GM23248 (cell line): Measurements from ENCODE around the gene SCAMP2. TPM values are rescaled to one million over a fixed set of nuclear protein-coding genes. Genes with fewer than 3 reads are reported as not detected.
A peak's percentile ranks its signal among the peaks of the same experiment; 100 is the strongest.
"Not testable (repeated sequence)": the region's sequence is repeated elsewhere in the genome, so short reads cannot be mapped to it uniquely, and the experiment has no call there.

ENCODE experiments used
- DNase-seq: peaks from one replicate; pipeline ENCODE4 v3.0.0-alpha.2; 2015
- H2AFZ ChIP-seq: fragments of 200-600 bp; sonication (generic); 2 replicates; pipeline ENCODE4 v1.6.1; 2016; ENCODE audit warnings: antibody characterized with exemption
- H3F3A ChIP-seq: fragments of 200-600 bp; sonication (generic); 2 replicates; pipeline ENCODE4 v1.6.1; 2016; ENCODE audit warnings: mild to moderate bottlenecking, antibody characterized with exemption, mixed run types; ENCODE audit not compliant: insufficient read depth
- H3K27ac ChIP-seq: fragments of 200-600 bp; sonication (generic); 2 replicates; pipeline ENCODE4 v1.5.1; 2016; ENCODE audit warnings: mild to moderate bottlenecking
- H3K27me3 ChIP-seq: fragments of 200-600 bp; sonication (generic); replicated peaks from 2 replicates; pipeline ENCODE4 v1.6.1; 2016; ENCODE audit warnings: mild to moderate bottlenecking; ENCODE audit not compliant: insufficient read depth
- H3K36me3 ChIP-seq: fragments of 200-600 bp; sonication (generic); 2 replicates; pipeline ENCODE4 v1.6.1; 2016; ENCODE audit warnings: low read depth, mild to moderate bottlenecking
- H3K4me1 ChIP-seq: fragments of 200-600 bp; sonication (generic); 2 replicates; pipeline ENCODE4 v1.6.1; 2016; ENCODE audit warnings: mild to moderate bottlenecking; ENCODE audit not compliant: insufficient read depth
- H3K4me2 ChIP-seq: fragments of 200-600 bp; sonication (generic); one replicate; pipeline ENCODE4 v1.6.1; 2016; ENCODE audit warnings: mild to moderate bottlenecking; ENCODE audit not compliant: unreplicated experiment
- H3K4me3 ChIP-seq: fragments of 200-600 bp; sonication (generic); 2 replicates; pipeline ENCODE4 v1.5.1; 2016; ENCODE audit warnings: mild to moderate bottlenecking
- H3K79me2 ChIP-seq: fragments of 200-600 bp; sonication (generic); 2 replicates; pipeline ENCODE4 v1.6.1; 2016; ENCODE audit warnings: mild to moderate bottlenecking; ENCODE audit not compliant: insufficient read depth
- H3K9ac ChIP-seq: fragments of 200-600 bp; sonication (generic); 2 replicates; pipeline ENCODE4 v1.6.1; 2016; ENCODE audit warnings: mild to moderate bottlenecking
- H3K9me2 ChIP-seq: fragments of 200-600 bp; sonication (generic); 2 replicates; pipeline ENCODE4 v1.6.1; 2016; ENCODE audit warnings: mixed run types, mild to moderate bottlenecking, moderate library complexity; ENCODE audit not compliant: insufficient read depth
- H3K9me3 ChIP-seq: fragments of 200-600 bp; sonication (generic); one replicate; pipeline ENCODE4 v1.6.1; 2017; ENCODE audit warnings: low read depth
- H4K20me1 ChIP-seq: fragments of 200-600 bp; sonication (generic); 2 replicates; pipeline ENCODE4 v1.6.0; 2016; ENCODE audit not compliant: insufficient read depth
- EZH2 ChIP-seq: fragments of 200-600 bp; sonication (generic); IDR thresholded peaks from 2 replicates; pipeline ENCODE4 v1.6.1; 2018; ENCODE audit warnings: antibody characterized with exemption, mild to moderate bottlenecking; ENCODE audit not compliant: insufficient read depth, poor library complexity, severe bottlenecking
- EZH2phosphoT487 ChIP-seq: fragments of 200-600 bp; sonication (generic); IDR thresholded peaks from 2 replicates; pipeline ENCODE4 v1.6.1; 2018; ENCODE audit warnings: antibody characterized with exemption, moderate library complexity, mild to moderate bottlenecking, low read depth; ENCODE audit not compliant: insufficient read depth
- WGBS, 2 experiments: methylation state at CpG; one replicate each; pipeline ENCODE4 v1.1.6; 2015 to 2017; ENCODE audit warnings: low lambda C conversion rate in 2 of 2, low coverage in 1 of 2; ENCODE audit errors: missing lambda C conversion rate in 2 of 2; 5-methylcytosine and 5-hydroxymethylcytosine counted together
- in situ Hi-C: fragments of 300-500 bp; cut with MboI; formaldehyde crosslinking; loops from 2 replicates; pipeline ENCODE4 v1.15.0; 2020
- polyA plus RNA-seq: library from polyadenylated mRNA; unstranded; fragments of >200 nt; fragmentation: Nextera tagmentation; extraction: Ambion mirVana; gene quantifications from 2 replicates; pipeline ENCODE4 v1.2.1, GENCODE V29; 2016
- total RNA-seq: library from RNA; depleted of rRNA; stranded (reverse); fragments of >200 nt; shearing (Covaris generic); gene quantifications from 2 replicates; pipeline ENCODE4 v1.2.3, GENCODE V29; 2014

The SCAMP2 gene
- total and polyA plus RNA-seq, 2 experiments from 2014 or later: 28.7 to 83.0 TPM

DNA sequence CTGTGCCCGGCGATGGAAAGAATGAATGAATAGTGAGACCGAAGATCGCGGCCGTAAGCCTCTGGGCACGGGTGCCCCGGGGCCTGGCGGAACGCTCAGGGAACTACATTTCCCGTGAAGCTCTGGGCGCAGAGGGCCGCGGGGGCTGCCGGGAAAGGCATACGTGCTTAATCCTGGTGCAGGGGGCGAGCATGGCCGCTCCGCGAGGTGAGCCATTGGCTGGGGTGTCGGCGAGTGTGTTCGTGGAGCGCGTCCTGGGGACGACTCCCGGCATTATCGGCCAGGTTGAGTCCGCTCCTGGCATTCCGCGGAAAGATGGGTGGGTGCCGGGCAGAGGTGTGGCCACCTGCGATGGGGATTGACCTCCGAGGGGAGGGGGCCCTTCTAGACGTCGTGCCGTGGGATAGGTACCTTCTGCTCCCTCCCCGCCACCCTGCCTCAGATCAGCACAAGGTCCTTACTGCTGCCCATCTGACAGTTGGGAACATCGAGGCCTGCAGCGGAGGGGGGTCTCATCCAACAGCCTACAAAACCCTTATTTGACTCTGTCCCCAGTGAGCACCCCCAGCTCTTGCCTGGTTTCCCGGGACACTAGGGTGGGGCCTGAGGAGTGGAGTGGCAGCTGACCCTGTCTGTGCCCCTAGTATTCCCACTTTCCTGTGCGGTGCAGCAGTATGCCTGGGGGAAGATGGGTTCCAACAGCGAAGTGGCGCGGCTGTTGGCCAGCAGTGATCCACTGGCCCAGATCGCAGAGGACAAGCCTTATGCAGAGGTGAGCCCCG lies 16.9 kb upstream of the SCAMP2 start, which contains the start of gene MPI:
Gene MPI, plus strand, starts transcription at position 160 of the 782 bp plus-strand sequence. Its CDS starts 32 bp downstream, at position 192.
- peak; percentile 95 for DNase-seq
- Histone ChIP-seq H3K27me3 (no peaks in the 10 kb centered on the region), H3K79me2 (peaks cover 17% of the 10 kb centered on the region; the same call in 1 of the 2 replicates), H3K4me1 (peaks cover 13% of the 10 kb centered on the region), H3K27ac (peak within 1 kb of the TSS; percentile 3; the same call in 1 of the 2 replicates), H3K36me3 (no peaks in the 10 kb centered on the region), H4K20me1 (no peaks in the 10 kb centered on the region), H3F3A (peaks cover 7% of the 10 kb centered on the region; the same call in 1 of the 2 replicates), H3K4me2 (peak within 1 kb of the TSS; percentile 82), H3K9me3 (no peaks in the 10 kb centered on the region), H3K9me2 (no peaks in the 10 kb centered on the region), H3K9ac (peak within 1 kb of the TSS; percentile 90), H2AFZ (peak within 1 kb of the TSS; percentile 95), H3K4me3 (peak within 1 kb of the TSS; percentile 93)
- in situ Hi-C loops: no loop called here
- 1% methylated on average over 47 of the region's 47 CpGs for WGBS, 2 experiments
- TF ChIP-seq EZH2phosphoT487 (no peak), EZH2 (no peak)

DNA sequence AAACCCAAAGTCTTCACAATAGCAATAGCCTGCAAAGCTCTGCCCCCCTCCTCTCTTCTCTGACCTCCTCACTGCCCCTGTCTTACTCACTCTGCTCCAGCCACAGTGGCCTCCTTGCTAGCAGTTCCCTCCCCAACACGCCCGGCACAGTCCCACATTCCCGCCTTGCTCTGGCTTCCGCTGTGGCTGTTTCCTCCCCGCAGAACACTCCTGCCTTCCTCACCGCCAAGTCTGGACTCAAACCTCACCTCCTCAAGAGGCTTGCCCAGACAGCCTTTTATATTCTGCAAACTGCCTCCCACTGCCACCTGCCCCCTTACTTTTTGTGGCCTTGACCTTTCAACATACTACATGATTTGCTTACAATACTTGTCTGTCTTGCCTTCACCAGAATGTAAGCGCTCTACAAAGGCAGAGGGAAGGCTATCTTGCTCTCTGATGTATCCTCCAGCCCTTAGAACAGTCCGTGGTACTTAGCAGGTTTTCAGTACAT lies 16.3 kb upstream of the SCAMP2 start:
- Histone ChIP-seq H4K20me1 (no peaks in the 10 kb centered on the region), H3K4me1 (peaks cover 20% of the 10 kb centered on the region), H3K27ac (peak overlapping the region; percentile 3; the same call in 1 of the 2 replicates), H3K79me2 (peaks cover 17% of the 10 kb centered on the region; the same call in 1 of the 2 replicates), H2AFZ (peak overlapping the region; percentile 95), H3K4me3 (peak overlapping the region; percentile 93), H3K9ac (peak overlapping the region; percentile 90), H3K4me2 (peak overlapping the region; percentile 82), H3K36me3 (no peaks in the 10 kb centered on the region), H3K9me2 (no peaks in the 10 kb centered on the region), H3F3A (peaks cover 7% of the 10 kb centered on the region; the same call in 1 of the 2 replicates), H3K27me3 (no peaks in the 10 kb centered on the region), H3K9me3 (no peaks in the 10 kb centered on the region)
- in situ Hi-C loops: no loop called here
- DNase-seq: peak; percentile 60
- 7 to 9% methylated on average over 8 of the region's 8 CpGs for WGBS, 2 experiments
- TF ChIP-seq EZH2phosphoT487 (no peak), EZH2 (no peak)

DNA sequence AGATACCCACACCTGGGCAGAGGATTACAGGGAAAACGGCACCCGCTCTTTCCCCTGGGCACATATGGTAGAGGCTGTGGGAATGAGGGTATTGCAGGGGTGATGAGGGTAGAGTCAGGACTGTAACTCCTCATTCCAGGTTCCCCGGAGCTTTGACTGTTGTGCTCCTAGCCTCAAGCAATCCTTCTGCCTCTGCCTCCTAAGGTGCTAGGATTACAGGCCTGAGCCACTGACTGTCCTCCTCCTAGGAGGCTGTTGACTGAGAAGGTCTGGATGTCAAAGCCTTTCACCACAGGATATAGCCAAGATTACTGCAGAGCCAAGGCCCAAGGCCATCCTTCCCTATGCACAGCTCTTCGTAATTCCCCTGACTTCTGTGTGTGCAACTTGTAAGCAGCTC lies 15.6 kb upstream of the SCAMP2 start:
- in situ Hi-C loops: no loop called here
- no peaks in the 10 kb centered on the region for H3K27me3 ChIP-seq
- H2AFZ ChIP-seq: no peak overlapping the region
- no peak overlapping the region for H3K27ac ChIP-seq
- H3K79me2 ChIP-seq: peaks cover 17% of the 10 kb centered on the region; the same call in 1 of the 2 replicates
- peaks cover 20% of the 10 kb centered on the region for H3K4me1 ChIP-seq
- H3K9me2 ChIP-seq: no peaks in the 10 kb centered on the region
- H3K9ac ChIP-seq: no peak overlapping the region
- peaks cover 7% of the 10 kb centered on the region; the same call in 1 of the 2 replicates for H3F3A ChIP-seq
- 98 to 99% methylated on average over 4 of the region's 4 CpGs for WGBS, 2 experiments
- no peak overlapping the region for H3K4me2 ChIP-seq
- no peaks in the 10 kb centered on the region for H4K20me1 ChIP-seq
- DNase-seq: no peak
- no peak overlapping the region for H3K4me3 ChIP-seq
- TF ChIP-seq EZH2phosphoT487: no peak
- TF ChIP-seq EZH2: no peak
- H3K36me3 ChIP-seq: no peaks in the 10 kb centered on the region
- no peaks in the 10 kb centered on the region for H3K9me3 ChIP-seq

DNA sequence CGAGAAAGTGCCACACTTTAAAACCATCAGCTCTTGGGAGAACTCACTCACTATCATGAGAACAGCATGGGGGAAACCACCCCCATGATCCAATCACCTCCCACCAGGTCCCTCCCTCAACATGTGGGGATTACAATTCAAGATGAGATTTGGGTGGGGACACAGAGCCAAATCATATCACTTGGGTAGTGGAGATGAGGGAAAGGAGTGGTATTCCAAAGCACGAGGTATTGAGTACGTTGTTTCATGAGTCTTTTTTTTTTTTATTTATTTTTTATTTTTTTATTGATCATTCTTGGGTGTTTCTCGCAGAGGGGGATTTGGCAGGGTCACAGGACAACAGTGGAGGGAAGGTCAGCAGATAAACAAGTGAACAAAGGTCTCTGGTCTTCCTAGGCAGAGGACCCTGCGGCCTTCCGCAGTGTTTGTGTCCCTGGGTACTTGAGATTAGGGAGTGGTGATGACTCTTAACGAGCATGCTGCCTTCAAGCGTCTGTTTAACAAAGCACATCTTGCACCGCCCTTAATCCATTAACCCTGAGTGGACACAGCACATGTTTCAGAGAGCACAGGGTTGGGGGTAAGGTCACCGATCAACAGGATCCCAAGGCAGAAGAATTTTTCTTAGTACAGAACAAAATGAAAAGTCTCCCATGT lies 14.5 kb upstream of the SCAMP2 start:
- H3K9me2 ChIP-seq, in situ Hi-C loops, H3K4me3 ChIP-seq, H3K27ac ChIP-seq, H3K9me3 ChIP-seq, H3K4me2 ChIP-seq, H3K9ac ChIP-seq, H3K36me3 ChIP-seq, H4K20me1 ChIP-seq, DNase-seq, H3F3A ChIP-seq, H2AFZ ChIP-seq, H3K27me3 ChIP-seq: not testable (repeated sequence)
- Histone ChIP-seq H3K4me1 (peaks cover 20% of the 10 kb centered on the region), H3K79me2 (peaks cover 17% of the 10 kb centered on the region; the same call in 1 of the 2 replicates)
- WGBS, 2 experiments: 80 to 92% methylated on average over 8 to 10 of the region's 10 CpGs
